ENCODE data around the gene SP1.

DNA sequence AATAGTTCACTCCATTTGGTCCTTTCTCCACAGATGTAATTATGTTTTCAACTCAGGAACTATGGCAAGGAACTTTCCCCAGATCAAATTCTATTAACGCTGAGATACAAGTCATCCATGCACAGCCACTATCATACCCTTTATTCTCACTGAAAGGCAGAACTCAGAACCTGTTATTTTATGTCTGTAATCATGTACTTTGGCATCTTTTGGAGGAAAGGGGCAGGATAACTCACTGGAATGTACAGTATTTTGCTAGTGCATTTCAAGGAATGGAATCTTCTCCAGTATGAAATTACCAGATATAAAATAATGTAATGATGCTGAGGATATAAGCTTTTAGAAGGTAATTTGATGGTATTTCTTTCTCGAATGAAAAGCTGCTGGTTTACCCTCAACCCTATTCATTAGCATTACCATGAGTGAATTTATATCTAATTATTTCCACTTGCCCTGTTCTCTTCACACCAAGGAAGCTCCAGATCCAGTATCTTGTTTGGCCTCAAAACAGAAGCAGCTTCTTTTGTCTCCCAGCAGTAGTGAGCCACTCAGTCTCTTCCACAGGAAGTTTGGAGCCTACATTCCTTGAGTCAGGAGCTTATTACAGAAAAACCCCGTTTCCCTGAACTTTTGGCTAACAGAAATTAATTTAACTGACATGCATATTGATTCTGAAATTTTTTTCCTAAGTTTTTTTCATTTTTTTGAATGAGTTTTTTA is 33.7 kb downstream of the SP1 start:
- TF ChIP-seq, protein P1, sequence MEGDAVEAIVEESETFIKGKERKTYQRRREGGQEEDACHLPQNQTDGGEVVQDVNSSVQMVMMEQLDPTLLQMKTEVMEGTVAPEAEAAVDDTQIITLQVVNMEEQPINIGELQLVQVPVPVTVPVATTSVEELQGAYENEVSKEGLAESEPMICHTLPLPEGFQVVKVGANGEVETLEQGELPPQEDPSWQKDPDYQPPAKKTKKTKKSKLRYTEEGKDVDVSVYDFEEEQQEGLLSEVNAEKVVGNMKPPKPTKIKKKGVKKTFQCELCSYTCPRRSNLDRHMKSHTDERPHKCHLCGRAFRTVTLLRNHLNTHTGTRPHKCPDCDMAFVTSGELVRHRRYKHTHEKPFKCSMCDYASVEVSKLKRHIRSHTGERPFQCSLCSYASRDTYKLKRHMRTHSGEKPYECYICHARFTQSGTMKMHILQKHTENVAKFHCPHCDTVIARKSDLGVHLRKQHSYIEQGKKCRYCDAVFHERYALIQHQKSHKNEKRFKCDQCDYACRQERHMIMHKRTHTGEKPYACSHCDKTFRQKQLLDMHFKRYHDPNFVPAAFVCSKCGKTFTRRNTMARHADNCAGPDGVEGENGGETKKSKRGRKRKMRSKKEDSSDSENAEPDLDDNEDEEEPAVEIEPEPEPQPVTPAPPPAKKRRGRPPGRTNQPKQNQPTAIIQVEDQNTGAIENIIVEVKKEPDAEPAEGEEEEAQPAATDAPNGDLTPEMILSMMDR (IDR thresholded peaks at IDR 0.05): no peak
- TF ChIP-seq NFYB (CRISPR knock-in tag; conservative IDR thresholded peaks at IDR 0.05; ENCODE audit: low read depth): no peak
- TF ChIP-seq, protein P2, sequence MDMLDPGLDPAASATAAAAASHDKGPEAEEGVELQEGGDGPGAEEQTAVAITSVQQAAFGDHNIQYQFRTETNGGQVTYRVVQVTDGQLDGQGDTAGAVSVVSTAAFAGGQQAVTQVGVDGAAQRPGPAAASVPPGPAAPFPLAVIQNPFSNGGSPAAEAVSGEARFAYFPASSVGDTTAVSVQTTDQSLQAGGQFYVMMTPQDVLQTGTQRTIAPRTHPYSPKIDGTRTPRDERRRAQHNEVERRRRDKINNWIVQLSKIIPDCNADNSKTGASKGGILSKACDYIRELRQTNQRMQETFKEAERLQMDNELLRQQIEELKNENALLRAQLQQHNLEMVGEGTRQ (CRISPR knock-in tag; IDR thresholded peaks at IDR 0.05): no peak
- TF ChIP-seq, protein P3, sequence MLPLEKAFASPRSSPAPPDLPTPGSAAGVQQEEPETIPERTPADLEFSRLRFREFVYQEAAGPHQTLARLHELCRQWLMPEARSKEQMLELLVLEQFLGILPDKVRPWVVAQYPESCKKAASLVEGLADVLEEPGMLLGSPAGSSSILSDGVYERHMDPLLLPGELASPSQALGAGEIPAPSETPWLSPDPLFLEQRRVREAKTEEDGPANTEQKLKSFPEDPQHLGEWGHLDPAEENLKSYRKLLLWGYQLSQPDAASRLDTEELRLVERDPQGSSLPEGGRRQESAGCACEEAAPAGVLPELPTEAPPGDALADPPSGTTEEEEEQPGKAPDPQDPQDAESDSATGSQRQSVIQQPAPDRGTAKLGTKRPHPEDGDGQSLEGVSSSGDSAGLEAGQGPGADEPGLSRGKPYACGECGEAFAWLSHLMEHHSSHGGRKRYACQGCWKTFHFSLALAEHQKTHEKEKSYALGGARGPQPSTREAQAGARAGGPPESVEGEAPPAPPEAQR (CRISPR knock-in tag; IDR thresholded peaks at IDR 0.05): no peak
- no peak for TF ChIP-seq TP53 (CRISPR knock-in tag; IDR thresholded peaks at IDR 0.05)
- TF ChIP-seq, protein P4, sequence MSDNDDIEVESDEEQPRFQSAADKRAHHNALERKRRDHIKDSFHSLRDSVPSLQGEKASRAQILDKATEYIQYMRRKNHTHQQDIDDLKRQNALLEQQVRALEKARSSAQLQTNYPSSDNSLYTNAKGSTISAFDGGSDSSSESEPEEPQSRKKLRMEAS (CRISPR knock-in tag; IDR thresholded peaks at IDR 0.05): no peak
- no peak for TF ChIP-seq IRF2 (CRISPR knock-in tag; IDR thresholded peaks at IDR 0.05; ENCODE audit: borderline replicate concordance, low read depth)
